T47D (cell line): ENCODE data around the gene ZDHHC21.

ENCODE experiments used
- DNase-seq, 2 experiments: peaks; one replicate each; pipeline versions ENCODE4 v3.0.0 to v3.0.0-alpha.2; 2011 to 2012; ENCODE audit warnings: low read depth in 1 of 2, low spot score in 1 of 2
- JUND ChIP-seq: IDR thresholded peaks from 2 replicates; pipeline ENCODE4 v1.6.1; 2012; ENCODE audit warnings: low read depth
- in situ Hi-C: cut with HindIII; loops from 2 replicates; pipeline ENCODE4 v1.10.0; 2016; ENCODE audit warnings: low sequenced_read_pairs, low pct_unique_long_range_greater_than_20kb

Gene ZDHHC21

GRCh38 chr9:14565352-14566016, 127.7 kb downstream of the ZDHHC21 start:
- DNase-seq, result no peak
- in situ Hi-C loops, result no loop called here
- no peak for TF ChIP-seq JUND

- in situ Hi-C loops, result no loop called here
- no peak for TF ChIP-seq JUND
- DNase-seq, result no peak
These were observed 129.2 kb downstream of the ZDHHC21 start for GRCh38 chr9:14563902-14564624.

DNA sequence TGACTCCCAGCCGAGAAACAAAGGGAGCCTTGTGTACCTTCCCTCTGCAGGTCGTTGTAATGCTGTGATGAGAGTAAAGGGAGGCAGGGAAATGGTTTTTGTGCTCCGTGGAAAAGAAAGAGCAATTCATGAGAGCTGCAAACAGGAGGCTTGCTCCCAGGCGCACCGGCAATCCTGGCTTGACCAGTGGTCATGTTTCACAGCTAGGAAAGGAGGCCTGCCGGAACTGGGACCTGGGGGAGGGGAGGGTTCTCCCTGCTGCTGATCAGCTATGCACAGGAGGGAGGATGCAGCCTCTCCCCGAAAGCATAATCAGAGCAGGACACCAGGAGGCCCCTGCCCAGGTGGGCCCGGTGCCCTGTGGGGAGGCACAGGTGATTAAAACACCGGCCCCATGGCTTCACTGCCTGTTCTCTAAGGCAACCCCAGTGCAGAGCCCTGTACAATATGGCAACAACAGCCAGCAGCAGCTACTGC, 131.3 kb downstream of the ZDHHC21 start:
- in situ Hi-C loops, result no loop called here
- no peak for TF ChIP-seq JUND
- no peak for DNase-seq
